DND-41 (cell line): Measurements from ENCODE around the gene MYOM1.
A peak's percentile ranks its signal among the peaks of the same experiment; 100 is the strongest.

Source experiments
- ATAC-seq: fragments of 200-7000 bp; cut with Tn5 transposase; 3 replicates; pipeline ENCODE4 v1.9.1; 2021; ENCODE audit warnings: low read depth; ENCODE audit not compliant: insufficient read depth
- DNase-seq: peaks from one replicate; pipeline ENCODE4 v3.0.0-alpha.2; 2020
- H2AFZ ChIP-seq: 2 replicates; pipeline ENCODE4 v1.6.0; 2012; ENCODE audit warnings: low read depth, low read length
- H3K27ac ChIP-seq: 2 replicates; pipeline ENCODE4 v1.5.1; 2012; ENCODE audit warnings: low read length, inconsistent platforms
- H3K27me3 ChIP-seq: fragments of 200-600 bp; sonication (generic); 2 replicates; pipeline ENCODE4 v1.6.0; 2012; ENCODE audit warnings: low read length, mild to moderate bottlenecking, inconsistent platforms; ENCODE audit not compliant: insufficient read depth, poor library complexity
- H3K36me3 ChIP-seq: 2 replicates; pipeline ENCODE4 v1.5.1; 2012; ENCODE audit warnings: low read length, inconsistent platforms; ENCODE audit not compliant: insufficient read depth
- H3K4me1 ChIP-seq: 2 replicates; pipeline ENCODE4 v1.5.1; 2012; ENCODE audit warnings: mild to moderate bottlenecking, low read length; ENCODE audit not compliant: insufficient read depth
- H3K4me2 ChIP-seq: 2 replicates; pipeline ENCODE4 v1.6.0; 2012; ENCODE audit warnings: mild to moderate bottlenecking, moderate library complexity, low read length, inconsistent platforms; ENCODE audit not compliant: insufficient read depth
- H3K4me3 ChIP-seq, 2 experiments: fragments of 200-600 bp in 1 of 2; shearing (Covaris generic) in 1 of 2; 2 replicates each; pipeline ENCODE4 v1.5.1; 2012 to 2016; ENCODE audit warnings: inconsistent platforms in 2 of 2, low read length in 2 of 2, mild to moderate bottlenecking in 2 of 2, low read depth in 1 of 2, moderate library complexity in 1 of 2
- H3K79me2 ChIP-seq: 2 replicates; pipeline ENCODE4 v1.6.0; 2012; ENCODE audit warnings: low read length, inconsistent platforms; ENCODE audit not compliant: insufficient read depth
- H3K9ac ChIP-seq: 2 replicates; pipeline ENCODE4 v1.6.0; 2012; ENCODE audit warnings: low read depth, mild to moderate bottlenecking, inconsistent platforms, low read length, moderate library complexity
- H3K9me3 ChIP-seq: 2 replicates; pipeline ENCODE4 v1.5.1; 2012; ENCODE audit warnings: low read length, moderate library complexity, mild to moderate bottlenecking, inconsistent platforms; ENCODE audit not compliant: insufficient read depth, severe bottlenecking
- H4K20me1 ChIP-seq: 2 replicates; pipeline ENCODE4 v1.6.0; 2012; ENCODE audit warnings: low read length; ENCODE audit not compliant: insufficient read depth
- EZH2 ChIP-seq: IDR thresholded peaks from 3 replicates; pipeline ENCODE4 v1.6.1; 2012; ENCODE audit warnings: borderline replicate concordance, low read depth, mild to moderate bottlenecking, moderate library complexity, low read length, inconsistent platforms; ENCODE audit not compliant: severe bottlenecking
- TF ChIP-seq, protein P1 (sequence below): IDR thresholded peaks from 2 replicates; pipeline ENCODE4 v1.5.1; 2012; ENCODE audit warnings: borderline replicate concordance, low read length, moderate library complexity, mild to moderate bottlenecking; ENCODE audit not compliant: poor library complexity, severe bottlenecking; ENCODE audit errors: extremely low read depth

The MYOM1 gene

GRCh38 chr18:3180325-3180724 lies 39.4 kb downstream of the MYOM1 start:
- H3K4me3 ChIP-seq: no peak overlapping the region
- H3K9ac ChIP-seq: no peak overlapping the region
- peaks cover 11% of the 10 kb centered on the region for H3K4me1 ChIP-seq
- no peaks in the 10 kb centered on the region for H3K27me3 ChIP-seq
- no peak overlapping the region for H3K27ac ChIP-seq
- H3K4me2 ChIP-seq: no peak overlapping the region
- TF ChIP-seq EZH2: no peak
- TF ChIP-seq, protein P1, sequence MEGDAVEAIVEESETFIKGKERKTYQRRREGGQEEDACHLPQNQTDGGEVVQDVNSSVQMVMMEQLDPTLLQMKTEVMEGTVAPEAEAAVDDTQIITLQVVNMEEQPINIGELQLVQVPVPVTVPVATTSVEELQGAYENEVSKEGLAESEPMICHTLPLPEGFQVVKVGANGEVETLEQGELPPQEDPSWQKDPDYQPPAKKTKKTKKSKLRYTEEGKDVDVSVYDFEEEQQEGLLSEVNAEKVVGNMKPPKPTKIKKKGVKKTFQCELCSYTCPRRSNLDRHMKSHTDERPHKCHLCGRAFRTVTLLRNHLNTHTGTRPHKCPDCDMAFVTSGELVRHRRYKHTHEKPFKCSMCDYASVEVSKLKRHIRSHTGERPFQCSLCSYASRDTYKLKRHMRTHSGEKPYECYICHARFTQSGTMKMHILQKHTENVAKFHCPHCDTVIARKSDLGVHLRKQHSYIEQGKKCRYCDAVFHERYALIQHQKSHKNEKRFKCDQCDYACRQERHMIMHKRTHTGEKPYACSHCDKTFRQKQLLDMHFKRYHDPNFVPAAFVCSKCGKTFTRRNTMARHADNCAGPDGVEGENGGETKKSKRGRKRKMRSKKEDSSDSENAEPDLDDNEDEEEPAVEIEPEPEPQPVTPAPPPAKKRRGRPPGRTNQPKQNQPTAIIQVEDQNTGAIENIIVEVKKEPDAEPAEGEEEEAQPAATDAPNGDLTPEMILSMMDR: no peak
- DNase-seq (no peak), ATAC-seq (no peak)
- no peaks in the 10 kb centered on the region for H4K20me1 ChIP-seq
- no peaks in the 10 kb centered on the region for H3K9me3 ChIP-seq
- no peaks in the 10 kb centered on the region for H3K79me2 ChIP-seq
- no peak overlapping the region for H2AFZ ChIP-seq
- H3K36me3 ChIP-seq: no peaks in the 10 kb centered on the region

- ATAC-seq (peak; percentile 95), DNase-seq (peak; percentile 45)
- H3K4me2 ChIP-seq: peak overlapping the region; percentile 24; the same call in 1 of the 2 replicates
- no peaks in the 10 kb centered on the region for H4K20me1 ChIP-seq
- no peaks in the 10 kb centered on the region for H3K27me3 ChIP-seq
- peak overlapping the region; percentile 14; the same call in 1 of the 2 replicates for H3K27ac ChIP-seq
- no peaks in the 10 kb centered on the region for H3K36me3 ChIP-seq
- no peaks in the 10 kb centered on the region for H3K9me3 ChIP-seq
- H3K4me1 ChIP-seq: peaks cover 11% of the 10 kb centered on the region
- no peaks in the 10 kb centered on the region for H3K79me2 ChIP-seq
- no peak overlapping the region for H3K4me3 ChIP-seq
- TF ChIP-seq, protein P1: no peak
- TF ChIP-seq EZH2: no peak
- H2AFZ ChIP-seq: peak overlapping the region; percentile 56; the same call in 1 of the 2 replicates
- H3K9ac ChIP-seq: no peak overlapping the region
These were observed 40.2 kb downstream of the MYOM1 start for GRCh38 chr18:3179430-3180089.

- no peak overlapping the region for H3K27ac ChIP-seq
- H3K4me2 ChIP-seq: no peak overlapping the region
- no peak overlapping the region for H2AFZ ChIP-seq
- no peaks in the 10 kb centered on the region for H3K79me2 ChIP-seq
- no peaks in the 10 kb centered on the region for H4K20me1 ChIP-seq
- ATAC-seq (no peak), DNase-seq (no peak)
- no peak overlapping the region for H3K9ac ChIP-seq
- peaks cover 11% of the 10 kb centered on the region for H3K4me1 ChIP-seq
- no peaks in the 10 kb centered on the region for H3K27me3 ChIP-seq
- TF ChIP-seq, protein P1: no peak
- TF ChIP-seq EZH2: no peak
- H3K9me3 ChIP-seq: no peaks in the 10 kb centered on the region
- H3K36me3 ChIP-seq: no peaks in the 10 kb centered on the region
- no peak overlapping the region for H3K4me3 ChIP-seq
These were observed 41.7 kb downstream of the MYOM1 start for GRCh38 chr18:3177902-3178687.
